OCI-LY3 (cell line): Measurements from ENCODE around the gene ASIC2.

Experiments used
- H2AFZ ChIP-seq: fragments of 200-600, 300-600 bp; shearing (Covaris generic); 2 replicates; pipeline ENCODE4 v1.6.0; 2014; ENCODE audit warnings: antibody characterized with exemption, low read depth, low read length
- H3K27ac ChIP-seq: fragments of 200-600, 300-600 bp; sonication (generic); 2 replicates; pipeline ENCODE4 v1.5.1; 2014; ENCODE audit warnings: mild to moderate bottlenecking, low read length, moderate library complexity, mixed read lengths
- H3K27me3 ChIP-seq: fragments of 200-600, 300-600 bp; sonication (generic); 2 replicates; pipeline ENCODE4 v1.6.1; 2014; ENCODE audit warnings: low read depth, low read length, mixed read lengths
- H3K36me3 ChIP-seq: fragments of 200-600, 300-600 bp; sonication (generic); replicated peaks from 2 replicates; pipeline ENCODE3; 2014; ENCODE audit warnings: low read depth, low read length, mixed read lengths
- H3K4me1 ChIP-seq: fragments of 300-600, 200-600 bp; sonication (generic); 2 replicates; pipeline ENCODE4 v1.6.1; 2014; ENCODE audit warnings: low read length, mixed read lengths
- H3K4me2 ChIP-seq: fragments of 200-600, 300-600 bp; sonication (generic); 2 replicates; pipeline ENCODE4 v1.6.1; 2014; ENCODE audit warnings: low read length, mixed read lengths
- H3K4me3 ChIP-seq: fragments of 300-600, 200-600 bp; sonication (generic); 2 replicates; pipeline ENCODE4 v1.5.1; 2014; ENCODE audit warnings: antibody characterized with exemption, mild to moderate bottlenecking, low read length, moderate library complexity
- H3K79me2 ChIP-seq: fragments of 300-600, 200-600 bp; shearing (Covaris generic); 2 replicates; pipeline ENCODE4 v1.6.1; 2014; ENCODE audit warnings: mild to moderate bottlenecking, low read length, mixed read lengths
- H3K9ac ChIP-seq: fragments of 300-600, 200-600 bp; shearing (Covaris generic); 2 replicates; pipeline ENCODE4 v1.6.0; 2014; ENCODE audit warnings: mild to moderate bottlenecking, low read length, moderate library complexity
- H3K9me3 ChIP-seq: fragments of 200-600, 300-600 bp; shearing (Covaris generic); 2 replicates; pipeline ENCODE4 v1.6.1; 2014; ENCODE audit warnings: low read length, mixed read lengths; ENCODE audit not compliant: insufficient read depth
- H4K20me1 ChIP-seq: fragments of 200-600, 300-600 bp; sonication (generic); 2 replicates; pipeline ENCODE4 v1.6.1; 2016; ENCODE audit warnings: low read length, mixed read lengths; ENCODE audit not compliant: insufficient read depth
- CTCF ChIP-seq: fragments of 200-600, 300-600 bp; sonication (generic); IDR thresholded peaks from 2 replicates; pipeline ENCODE4 v1.5.1; 2014; ENCODE audit warnings: antibody characterized with exemption, low read length, low read depth
- EZH2phosphoT487 ChIP-seq: fragments of 200-600 bp; shearing (Covaris generic); IDR thresholded peaks from 2 replicates; pipeline ENCODE4 v1.6.1; 2018; ENCODE audit warnings: antibody characterized with exemption, mixed run types, low read depth

Gene ASIC2

GRCh38 chr17:33105911-33106310, 187.2 kb downstream of the ASIC2 start:
- Histone ChIP-seq H3K4me2 (no peak overlapping the region), H3K27me3 (peaks cover 19% of the 10 kb centered on the region), H3K9ac (no peak overlapping the region), H4K20me1 (no peaks in the 10 kb centered on the region), H3K9me3 (no peaks in the 10 kb centered on the region), H3K4me3 (no peak overlapping the region), H3K27ac (no peak overlapping the region), H2AFZ (no peak overlapping the region), H3K4me1 (no peaks in the 10 kb centered on the region), H3K79me2 (no peaks in the 10 kb centered on the region), H3K36me3 (no peaks in the 10 kb centered on the region)
- TF ChIP-seq CTCF (no peak), EZH2phosphoT487 (no peak)

- no peak overlapping the region for H3K27ac ChIP-seq
- no peaks in the 10 kb centered on the region for H3K36me3 ChIP-seq
- H3K4me2 ChIP-seq = no peak overlapping the region
- no peaks in the 10 kb centered on the region for H4K20me1 ChIP-seq
- H3K9ac ChIP-seq = no peak overlapping the region
- no peak overlapping the region for H3K4me3 ChIP-seq
- H2AFZ ChIP-seq = no peak overlapping the region
- H3K9me3 ChIP-seq = no peaks in the 10 kb centered on the region
- peaks cover 31% of the 10 kb centered on the region for H3K27me3 ChIP-seq
- H3K4me1 ChIP-seq = no peaks in the 10 kb centered on the region
- H3K79me2 ChIP-seq = no peaks in the 10 kb centered on the region
- no peak for TF ChIP-seq CTCF
- TF ChIP-seq EZH2phosphoT487 = no peak
Measured at GRCh38 chr17:33099906-33100305, 193.2 kb downstream of the ASIC2 start.

- Histone ChIP-seq H3K9ac (no peak overlapping the region), H3K4me2 (no peak overlapping the region), H3K27me3 (peaks cover 37% of the 10 kb centered on the region), H3K79me2 (no peaks in the 10 kb centered on the region), H4K20me1 (no peaks in the 10 kb centered on the region), H2AFZ (no peak overlapping the region), H3K9me3 (no peaks in the 10 kb centered on the region), H3K4me1 (no peaks in the 10 kb centered on the region), H3K36me3 (no peaks in the 10 kb centered on the region), H3K27ac (no peak overlapping the region), H3K4me3 (no peak overlapping the region)
- TF ChIP-seq EZH2phosphoT487 (no peak), CTCF (no peak)
Measured at GRCh38 chr17:33099252-33099651, 193.8 kb downstream of the ASIC2 start.

- no peak overlapping the region for H3K27ac ChIP-seq
- peaks cover 54% of the 10 kb centered on the region for H3K27me3 ChIP-seq
- no peak overlapping the region for H3K4me3 ChIP-seq
- no peaks in the 10 kb centered on the region for H3K4me1 ChIP-seq
- no peaks in the 10 kb centered on the region for H3K79me2 ChIP-seq
- TF ChIP-seq EZH2phosphoT487 (no peak), CTCF (no peak)
- no peak overlapping the region for H2AFZ ChIP-seq
- H3K4me2 ChIP-seq = no peak overlapping the region
- no peaks in the 10 kb centered on the region for H3K36me3 ChIP-seq
- no peaks in the 10 kb centered on the region for H4K20me1 ChIP-seq
- no peak overlapping the region for H3K9ac ChIP-seq
- no peaks in the 10 kb centered on the region for H3K9me3 ChIP-seq
Measured at GRCh38 chr17:33097411-33097810, 195.7 kb downstream of the ASIC2 start.
